ENCODE measurements around the gene NCAPH2.
"Not testable (repeated sequence)": the region's sequence is repeated elsewhere in the genome, so short reads cannot be mapped to it uniquely, and the experiment has no call there.

NCAPH2 gene

DNA sequence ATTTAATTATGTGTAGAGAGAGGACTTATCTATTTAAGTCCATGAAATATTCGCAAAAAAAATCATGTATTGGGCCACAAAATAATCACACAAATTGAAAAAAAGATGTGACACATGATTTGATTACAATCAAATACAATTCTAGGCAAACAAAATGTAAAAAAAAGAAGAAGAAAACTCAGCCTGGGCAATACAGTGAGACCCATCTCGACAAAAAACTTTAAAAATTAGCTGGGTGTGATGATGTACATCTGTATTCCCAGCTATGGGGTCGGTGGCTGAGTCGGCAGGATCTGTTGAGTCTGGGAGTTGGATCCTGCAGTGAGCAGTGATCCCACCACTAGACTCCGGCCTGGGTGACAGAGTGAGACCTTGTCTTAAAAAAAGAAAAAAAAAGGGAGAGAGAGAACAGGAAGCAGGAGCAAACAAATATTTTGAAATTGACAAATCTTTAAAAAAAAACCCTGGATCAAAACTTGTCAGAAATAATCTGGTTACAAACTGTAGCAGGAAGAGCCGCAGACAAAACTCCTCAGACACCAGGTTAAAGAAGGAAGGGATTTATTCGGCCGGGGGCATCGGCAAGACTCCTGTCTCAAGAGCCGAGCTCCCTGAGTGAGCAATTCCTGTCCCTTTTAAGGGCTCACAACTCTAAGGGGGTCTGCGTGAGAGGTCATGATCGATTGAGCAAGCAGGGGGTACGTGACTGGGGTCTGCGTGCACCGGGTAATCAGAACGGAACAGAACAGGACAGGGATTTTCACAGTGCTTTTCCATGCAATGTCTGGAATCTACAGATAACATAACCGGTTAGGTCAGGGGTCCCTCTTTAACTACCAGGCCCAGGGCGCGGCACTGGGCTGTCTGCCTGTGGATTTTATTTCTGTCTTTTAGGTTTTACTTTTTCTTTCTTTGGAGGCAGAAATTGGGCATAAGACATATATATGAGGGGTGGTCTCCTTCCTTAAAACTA, 25.1 kb downstream of the NCAPH2 start:
- DNase-seq (ENCODE audit: low spot score), result no peak
- Histone ChIP-seq H2AFZ (ENCODE audit: low read length) (peak overlapping the region; percentile 96), H4K8ac (ENCODE audit: low read depth, low read length) (no peak overlapping the region), H3K4ac (ENCODE audit: low read length) (no peak overlapping the region), H3K18ac (ENCODE audit: low read length) (no peak overlapping the region), H3K9me3 (replicated peaks in 1 of 2; ENCODE audit: control insufficient read depth in 2 of 2, insufficient read depth in 1 of 2, low read depth in 1 of 2, low read length in 2 of 2) (peaks cover 8 to 21% of the 10 kb centered on the region in 2 donors), H3K4me3 (ENCODE audit: low read length in 2 of 2) (peak overlapping the region in 1 of 2 donors; percentile 55), H3K36me3 (replicated peaks in 1 of 2; ENCODE audit: control insufficient read depth in 2 of 2, insufficient read depth in 2 of 2, low read length in 2 of 2) (no peaks in the 10 kb centered on the region), H3K4me2 (ENCODE audit: insufficient read depth, low read length, poor library complexity, severe bottlenecking) (no peak overlapping the region), H3K27ac (replicated peaks; ENCODE audit: low read length) (no peak overlapping the region), H3K79me1 (ENCODE audit: low read depth, low read length) (no peaks in the 10 kb centered on the region), H2BK120ac (ENCODE audit: low read depth, low read length) (no peak overlapping the region), H2BK12ac (ENCODE audit: low read length) (no peak overlapping the region), H3K14ac (ENCODE audit: low read length) (no peak overlapping the region), H3K23ac (ENCODE audit: low read depth, low read length, poor library complexity) (no peak overlapping the region), H2BK5ac (ENCODE audit: low read length) (no peak overlapping the region), H4K91ac (ENCODE audit: low read depth, low read length, poor library complexity) (no peak overlapping the region), H2AK5ac (ENCODE audit: low read depth, low read length) (no peak overlapping the region), H2BK15ac (ENCODE audit: low read length) (no peak overlapping the region), H3K4me1 (ENCODE audit: control insufficient read depth in 2 of 2, insufficient read depth in 1 of 2, low read depth in 1 of 2, low read length in 2 of 2) (peaks cover 7 to 9% of the 10 kb centered on the region in 2 donors), H3K27me3 (ENCODE audit: control insufficient read depth in 3 of 3, insufficient read depth in 3 of 3, low read depth in 1 of 3, low read length in 3 of 3) (peaks cover 14 to 35% (median 14%) of the 10 kb centered on the region in 3 experiments), H3K9ac (ENCODE audit: low read depth, low read length, poor library complexity) (no peak overlapping the region)
- WGBS, 2 donors (ENCODE audit: extremely low coverage in 2 of 2, insufficient read length in 2 of 2, insufficient replicate concordance in 1 of 2), result no CpG with 5 or more reads among the region's 19 CpGs

DNA sequence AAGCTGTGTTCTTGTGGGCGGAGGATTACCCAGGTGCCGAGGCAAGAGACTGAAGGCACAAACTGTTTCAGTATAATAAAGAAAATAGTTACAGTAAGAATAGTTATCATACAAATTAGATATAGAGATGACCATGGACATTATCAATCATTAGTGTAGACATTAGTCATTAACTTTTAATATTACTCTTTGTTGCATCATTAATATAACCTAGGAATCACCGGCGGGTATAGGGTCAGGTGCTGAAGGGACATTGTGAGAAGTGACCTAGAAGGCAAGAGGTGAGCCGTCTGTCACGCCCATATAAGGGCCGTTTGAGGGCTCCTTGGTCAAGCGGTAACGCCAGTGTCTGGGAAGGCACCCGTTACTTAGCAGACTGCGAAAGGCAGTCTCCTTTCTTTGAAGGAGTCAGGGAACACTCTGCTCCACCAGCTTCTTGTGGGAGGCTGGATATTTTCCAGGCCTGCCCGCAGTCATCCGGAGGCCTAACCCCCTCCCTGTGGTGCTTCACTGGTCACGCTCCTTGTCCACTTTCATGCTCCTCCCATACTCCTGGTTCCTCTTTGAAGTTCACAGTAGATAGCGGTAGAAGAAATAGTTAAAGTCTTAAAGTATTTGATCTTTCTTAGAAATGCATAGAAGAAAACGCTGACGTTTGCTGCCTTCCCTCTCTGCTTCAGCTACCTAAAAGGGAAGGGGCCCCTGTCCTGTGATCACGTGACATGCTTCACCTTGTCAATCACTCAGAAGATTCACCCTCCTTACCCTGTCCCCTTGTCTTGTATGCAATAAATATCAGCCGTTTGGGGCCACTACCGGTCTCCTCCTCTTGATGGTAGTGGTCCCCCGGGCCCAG, 26.1 kb downstream of the NCAPH2 start:
- peaks cover 14 to 30% (median 14%) of the 10 kb centered on the region in 3 experiments for H3K27me3 ChIP-seq (ENCODE audit: control insufficient read depth in 3 of 3, insufficient read depth in 3 of 3, low read depth in 1 of 3, low read length in 3 of 3)
- not testable (repeated sequence) for H3K4me2 ChIP-seq (ENCODE audit: insufficient read depth, low read length, poor library complexity, severe bottlenecking); H3K18ac ChIP-seq (ENCODE audit: low read length); H3K4me1 ChIP-seq (ENCODE audit: control insufficient read depth in 2 of 2, insufficient read depth in 1 of 2, low read depth in 1 of 2, low read length in 2 of 2); H4K91ac ChIP-seq (ENCODE audit: low read depth, low read length, poor library complexity); H3K27ac ChIP-seq (replicated peaks; ENCODE audit: low read length); H2BK5ac ChIP-seq (ENCODE audit: low read length); H4K8ac ChIP-seq (ENCODE audit: low read depth, low read length); H2BK15ac ChIP-seq (ENCODE audit: low read length); H3K9ac ChIP-seq (ENCODE audit: low read depth, low read length, poor library complexity); H2BK120ac ChIP-seq (ENCODE audit: low read depth, low read length); H2AK5ac ChIP-seq (ENCODE audit: low read depth, low read length); H3K79me1 ChIP-seq (ENCODE audit: low read depth, low read length); H3K23ac ChIP-seq (ENCODE audit: low read depth, low read length, poor library complexity); H3K14ac ChIP-seq (ENCODE audit: low read length); H3K36me3 ChIP-seq (replicated peaks in 1 of 2; ENCODE audit: control insufficient read depth in 2 of 2, insufficient read depth in 2 of 2, low read length in 2 of 2); H2BK12ac ChIP-seq (ENCODE audit: low read length); H3K4me3 ChIP-seq (ENCODE audit: low read length in 2 of 2); DNase-seq (ENCODE audit: low spot score); H3K4ac ChIP-seq (ENCODE audit: low read length)
- no CpG with 5 or more reads among the region's 21 CpGs for WGBS, 2 donors (ENCODE audit: extremely low coverage in 2 of 2, insufficient read length in 2 of 2, insufficient replicate concordance in 1 of 2)
- peak overlapping the region; percentile 71 for H2AFZ ChIP-seq (ENCODE audit: low read length)
- peaks cover 6 to 15% of the 10 kb centered on the region in 2 donors for H3K9me3 ChIP-seq (replicated peaks in 1 of 2; ENCODE audit: control insufficient read depth in 2 of 2, insufficient read depth in 1 of 2, low read depth in 1 of 2, low read length in 2 of 2)

DNA sequence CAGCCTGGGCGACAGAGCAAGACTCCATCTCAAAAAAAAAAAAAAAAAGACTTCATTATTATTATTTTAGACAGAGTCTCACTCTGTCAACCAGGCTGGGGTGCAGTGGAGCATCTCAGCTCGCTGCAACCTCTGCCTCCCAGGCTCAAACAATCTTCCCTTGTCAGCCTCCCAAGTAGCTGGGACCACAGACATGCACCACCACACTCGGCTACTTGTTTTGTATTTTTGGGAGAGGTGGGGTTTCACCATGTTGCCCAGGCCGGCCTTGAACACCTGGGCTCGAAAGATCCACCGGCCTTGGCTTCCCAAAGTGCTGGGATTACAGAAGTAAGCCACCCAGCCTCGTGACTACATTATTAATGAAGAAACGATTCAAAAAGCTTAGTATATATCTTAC, 27.1 kb downstream of the NCAPH2 start:
- H2AK5ac ChIP-seq (ENCODE audit: low read depth, low read length), result no peak overlapping the region
- no peak overlapping the region for H3K23ac ChIP-seq (ENCODE audit: low read depth, low read length, poor library complexity)
- no peak overlapping the region for H4K91ac ChIP-seq (ENCODE audit: low read depth, low read length, poor library complexity)
- no peak overlapping the region for H3K27ac ChIP-seq (replicated peaks; ENCODE audit: low read length)
- H3K4me1 ChIP-seq (ENCODE audit: control insufficient read depth in 2 of 2, insufficient read depth in 1 of 2, low read depth in 1 of 2, low read length in 2 of 2), result peaks cover 7 to 9% of the 10 kb centered on the region in 2 donors
- H3K4ac ChIP-seq (ENCODE audit: low read length), result no peak overlapping the region
- no peak overlapping the region for H3K14ac ChIP-seq (ENCODE audit: low read length)
- H2BK120ac ChIP-seq (ENCODE audit: low read depth, low read length), result no peak overlapping the region
- no CpG with 5 or more reads among the region's 8 CpGs for WGBS, 2 donors (ENCODE audit: extremely low coverage in 2 of 2, insufficient read length in 2 of 2, insufficient replicate concordance in 1 of 2)
- H3K4me2 ChIP-seq (ENCODE audit: insufficient read depth, low read length, poor library complexity, severe bottlenecking), result no peak overlapping the region
- DNase-seq (ENCODE audit: low spot score), result no peak
- H3K79me1 ChIP-seq (ENCODE audit: low read depth, low read length), result no peaks in the 10 kb centered on the region
- H2AFZ ChIP-seq (ENCODE audit: low read length), result no peak overlapping the region
- no peak overlapping the region for H2BK15ac ChIP-seq (ENCODE audit: low read length)
- H4K8ac ChIP-seq (ENCODE audit: low read depth, low read length), result no peak overlapping the region
- H3K9ac ChIP-seq (ENCODE audit: low read depth, low read length, poor library complexity), result no peak overlapping the region
- H3K9me3 ChIP-seq (replicated peaks in 1 of 2; ENCODE audit: control insufficient read depth in 2 of 2, insufficient read depth in 1 of 2, low read depth in 1 of 2, low read length in 2 of 2), result peaks cover 3 to 11% of the 10 kb centered on the region in 2 donors
- no peak overlapping the region for H3K4me3 ChIP-seq (ENCODE audit: low read length in 2 of 2)
- peaks cover 8 to 19% (median 14%) of the 10 kb centered on the region in 3 experiments for H3K27me3 ChIP-seq (ENCODE audit: control insufficient read depth in 3 of 3, insufficient read depth in 3 of 3, low read depth in 1 of 3, low read length in 3 of 3)
- H3K36me3 ChIP-seq (replicated peaks in 1 of 2; ENCODE audit: control insufficient read depth in 2 of 2, insufficient read depth in 2 of 2, low read length in 2 of 2), result no peaks in the 10 kb centered on the region
- H2BK5ac ChIP-seq (ENCODE audit: low read length), result no peak overlapping the region
- H3K18ac ChIP-seq (ENCODE audit: low read length), result no peak overlapping the region
- peak overlapping the region; percentile 41 for H2BK12ac ChIP-seq (ENCODE audit: low read length)

All from neuronal stem cell (in vitro differentiated cells).